Measurements from ENCODE around the gene ZBTB43. TPM values are rescaled to one million over a fixed set of nuclear protein-coding genes. Genes with fewer than 3 reads are reported as not detected.

The ZBTB43 gene
- total and polyA plus RNA-seq, 10 of the 15 experiments (the other 5 are each of a cell fraction or from before 2014, with no cell fraction given), result 2.4 to 19.3 (median 8.7) TPM

- peaks cover 0 to 13% of the 10 kb centered on the region in 2 experiments; a peak in 2 of 4 replicates for H3K36me3 ChIP-seq (ENCODE audit: control insufficient read depth in 2 of 2, insufficient read depth in 2 of 2, low read length in 1 of 2)
- POLR2A ChIA-PET, result interaction anchor here (0.7 to 2.5 kb wide), 2 partner anchors 25 to 881 kb away, joined by 3 to 9 read pairs; no protein-coding TSS in a partner anchor
- H3K4me1 ChIP-seq (ENCODE audit: control insufficient read depth, insufficient read depth, low read length), result no peaks in the 10 kb centered on the region; the same call in 1 of the 2 replicates
- no peak for ATAC-seq
- H3K27ac ChIP-seq (ENCODE audit: control insufficient read depth, insufficient read depth), result no peak overlapping the region
- RAD21 ChIA-PET (ENCODE audit: unreplicated experiment), result interaction anchor here (1.0 to 1.6 kb wide), 3 partner anchors 11 to 54 kb away, joined by 3 to 6 read pairs (median 3); no protein-coding TSS in a partner anchor
- no TSS peak for BruUV-seq (replicated peaks)
- intact Hi-C loops (cut with micrococcal nuclease; ENCODE audit: unreplicated experiment) (no loop called here), in situ Hi-C loops (cut with MboI) (no loop called here)
- no peaks in the 10 kb centered on the region for H4K20me1 ChIP-seq (ENCODE audit: control insufficient read depth, insufficient read depth)
- CTCF ChIA-PET, result interaction anchor here (0.7 to 1.9 kb wide), 3 partner anchors 25 to 101 kb away, joined by 3 to 7 read pairs (median 4); no protein-coding TSS in a partner anchor
- TF ChIP-seq IKZF1 (conservative IDR thresholded peaks at IDR 0.05), result no peak
- TF ChIP-seq ZNF24 (IDR thresholded peaks at IDR 0.05), result no peak
- no peak for TF ChIP-seq RFX5 (IDR thresholded peaks at IDR 0.05; ENCODE audit: low read depth, low read length)
- no peak for TF ChIP-seq SMAD1 (IDR thresholded peaks at IDR 0.05; ENCODE audit: low read depth, partially characterized antibody)
- TF ChIP-seq FOS (IDR thresholded peaks at IDR 0.05; ENCODE audit: borderline replicate concordance, extremely low read depth, insufficient read length), result no peak
- no peak for TF ChIP-seq ETV6 (conservative IDR thresholded peaks at IDR 0.05 in 1 of 2, IDR thresholded peaks at IDR 0.05 in 1 of 2; ENCODE audit: borderline replicate concordance in 1 of 2, low read depth in 1 of 2)
- TF ChIP-seq NFYB (IDR thresholded peaks at IDR 0.05; ENCODE audit: insufficient read depth, low read depth, low read length), result no peak
- TF ChIP-seq E2F4 (IDR thresholded peaks at IDR 0.05; ENCODE audit: low read depth, low read length), result no peak
- TF ChIP-seq MLLT1 (IDR thresholded peaks at IDR 0.05), result no peak
- no peak for TF ChIP-seq SKIL (IDR thresholded peaks at IDR 0.05; ENCODE audit: low read depth, poor library complexity, severe bottlenecking)
- TF ChIP-seq BACH1 (IDR thresholded peaks at IDR 0.05; ENCODE audit: borderline replicate concordance), result no peak
- no peak for TF ChIP-seq EP300 (IDR thresholded peaks at IDR 0.05; ENCODE audit: borderline replicate concordance in 1 of 2, control insufficient read depth in 1 of 2, low read depth in 2 of 2, low read length in 2 of 2)
- peaks cover 5% of the 10 kb centered on the region; the same call in 2 of the 3 replicates for H3K9me3 ChIP-seq (replicated peaks; ENCODE audit: control insufficient read depth, insufficient read depth, low read length)
- no peak overlapping the region; the same call in 1 of the 2 replicates for H3K9ac ChIP-seq (ENCODE audit: control insufficient read depth, insufficient read depth, low read length)
- 81% methylated on average over 3 of the region's 3 CpGs for WGBS (ENCODE audit: insufficient coverage, insufficient replicate concordance, low lambda C conversion rate, missing lambda C conversion rate)
- no peak overlapping the region for H3K4me2 ChIP-seq (ENCODE audit: control insufficient read depth, insufficient read depth)
- FAIRE-seq, result no peak
- DNase-seq (ENCODE audit: low read depth, low spot score), result no peak
- H3K4me3 ChIP-seq, result no peak overlapping the region
- no peak overlapping the region for H2AFZ ChIP-seq (ENCODE audit: control insufficient read depth, low read depth, low read length)
- SMC1A ChIA-PET (ENCODE audit: uncharacterized antibody, unreplicated experiment), result interaction anchor here (0.8 to 2.3 kb wide), 6 partner anchors 9 to 54 kb away, joined by 3 to 10 read pairs (median 3); no protein-coding TSS in a partner anchor
- no peaks in the 10 kb centered on the region for H3K27me3 ChIP-seq (replicated peaks in 1 of 2; ENCODE audit: control insufficient read depth in 2 of 2, insufficient read depth in 2 of 2, low read length in 1 of 2)
- peaks cover 57% of the 10 kb centered on the region for H3K79me2 ChIP-seq (ENCODE audit: control insufficient read depth, insufficient read depth, low read length)
Observed at GRCh38 chr9:126809068-126809467, 4.2 kb downstream of the ZBTB43 start.
